ENCODE results near the gene MIB2.

MIB2 gene

GRCh38 chr1:1598051-1598719 lies 17.1 kb upstream of the MIB2 start:
- no peak for DNase-seq

- no peak for DNase-seq
These were observed 16.6 kb upstream of the MIB2 start for GRCh38 chr1:1598720-1599029.

- no peak for DNase-seq
These were observed 16.0 kb upstream of the MIB2 start for GRCh38 chr1:1599030-1599934.

DNA sequence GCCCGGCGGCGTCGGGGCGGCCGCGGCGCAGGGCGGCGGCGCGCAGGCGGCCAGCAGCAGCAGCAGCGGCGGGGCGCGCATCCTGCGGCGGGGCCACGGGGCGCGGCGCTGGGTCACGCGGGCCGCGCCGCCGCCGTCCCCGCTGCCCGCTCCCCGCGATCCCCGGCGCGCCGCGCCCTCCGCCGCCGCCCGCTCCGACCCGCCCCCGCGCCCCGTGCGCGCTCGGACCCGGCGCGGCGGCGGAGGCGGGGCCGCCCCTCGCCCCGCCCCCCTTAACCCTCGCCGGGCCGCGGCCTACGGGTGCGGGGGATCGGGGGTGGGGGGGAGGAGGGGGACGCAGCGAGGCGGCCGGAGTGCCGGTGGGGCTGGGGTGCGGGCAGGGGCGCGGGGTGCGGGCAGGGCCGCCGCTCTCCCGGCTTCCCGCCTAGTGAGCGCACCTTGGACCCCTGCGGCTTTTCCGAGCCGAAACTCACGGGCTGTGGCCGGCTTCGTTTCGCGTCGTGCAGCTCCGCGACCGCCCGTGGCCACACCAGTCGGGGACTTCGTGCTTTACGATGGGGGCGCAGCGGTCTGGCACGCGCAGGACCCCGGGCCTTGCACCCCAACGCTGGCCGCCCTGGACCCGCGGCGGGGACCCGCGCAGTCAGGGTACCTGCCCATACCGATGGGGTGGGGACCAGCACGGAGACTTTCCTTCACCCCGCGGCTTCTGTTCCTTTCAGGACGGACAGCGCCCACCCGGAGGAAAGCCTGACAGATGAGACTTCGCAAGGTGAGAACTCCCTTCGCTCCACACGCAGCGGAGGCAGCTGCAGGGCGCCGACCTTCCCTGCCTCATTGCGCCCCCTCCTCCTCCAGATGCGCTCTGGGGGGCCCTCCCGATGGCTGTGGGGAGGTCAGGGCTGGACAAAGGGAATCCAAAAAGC lies 15.1 kb upstream of the MIB2 start, which contains the start of gene FNDC10:
Gene FNDC10, minus strand, starts transcription at position 201 of the 926 bp plus-strand sequence. Its CDS starts 120 bp downstream, at position 81.
- no peak for DNase-seq

DNA sequence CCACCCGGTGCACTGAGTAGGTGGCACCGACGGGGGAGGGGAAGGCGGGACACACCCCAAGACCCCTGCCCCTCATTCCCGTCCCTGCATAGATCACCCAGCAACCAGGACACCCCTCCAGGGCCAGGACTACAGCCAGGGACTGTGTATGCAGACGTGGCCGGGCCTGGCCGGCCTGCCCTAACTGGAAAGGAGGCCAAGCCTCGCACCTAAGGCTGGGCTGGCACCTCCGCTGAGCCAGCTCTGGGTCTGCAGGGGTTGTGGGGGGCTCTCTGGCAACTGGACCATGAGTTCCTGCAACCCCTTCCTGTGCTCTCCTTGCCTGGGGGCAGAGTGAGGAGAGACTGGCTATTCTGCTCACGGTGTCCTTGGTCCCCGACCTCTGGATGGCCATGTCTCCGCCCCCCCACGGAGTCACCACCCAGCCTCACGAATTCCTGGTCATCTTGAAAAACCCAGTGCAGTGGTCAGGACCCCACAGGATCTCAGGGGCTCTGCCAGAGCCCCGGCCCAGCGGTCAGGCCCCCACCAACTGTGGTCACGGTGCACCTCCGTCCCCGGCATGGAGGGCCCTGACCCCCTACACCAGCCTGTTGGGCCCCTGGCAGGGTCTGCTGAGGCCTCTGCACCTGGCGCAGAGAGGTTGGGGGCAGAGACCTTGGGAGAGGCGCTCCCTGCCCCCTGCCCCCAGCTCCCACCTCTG lies 14.3 kb upstream of the MIB2 start:
- no peak for DNase-seq

- DNase-seq, result no peak
These were observed 13.6 kb upstream of the MIB2 start for GRCh38 chr1:1601564-1602303.

DNA sequence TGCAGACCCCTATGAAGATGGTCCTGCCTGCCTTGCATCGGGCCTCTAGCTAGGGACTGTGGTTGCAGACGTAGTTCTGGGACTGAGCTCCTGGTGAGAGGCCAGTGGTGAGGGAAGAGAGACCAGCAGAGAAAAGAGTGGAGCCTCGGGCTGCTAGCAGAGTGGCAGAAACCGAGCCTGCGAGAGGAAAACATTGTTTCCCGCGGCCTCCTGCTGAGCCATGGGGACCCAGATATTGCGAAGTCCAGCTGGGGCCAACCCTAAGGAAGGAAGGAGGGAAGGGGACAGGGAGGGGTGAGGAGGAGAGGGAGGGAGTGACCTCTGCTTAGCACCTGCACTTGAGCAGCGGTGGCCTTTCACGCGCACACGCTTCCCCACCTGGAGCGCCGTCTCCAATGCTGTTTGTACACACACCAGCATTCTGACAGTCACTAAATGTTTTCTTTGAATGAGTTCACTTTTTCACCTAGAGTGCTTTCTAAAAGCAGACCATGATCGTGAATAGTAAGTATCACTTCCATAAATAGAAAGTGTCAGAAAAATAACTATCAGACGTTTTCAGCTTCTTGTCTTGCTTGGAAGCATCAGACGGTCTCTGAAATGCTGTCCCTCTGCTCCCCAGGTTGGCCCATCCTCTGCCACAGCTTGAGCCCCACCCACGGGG lies 12.9 kb upstream of the MIB2 start:
- no peak for DNase-seq

DNA sequence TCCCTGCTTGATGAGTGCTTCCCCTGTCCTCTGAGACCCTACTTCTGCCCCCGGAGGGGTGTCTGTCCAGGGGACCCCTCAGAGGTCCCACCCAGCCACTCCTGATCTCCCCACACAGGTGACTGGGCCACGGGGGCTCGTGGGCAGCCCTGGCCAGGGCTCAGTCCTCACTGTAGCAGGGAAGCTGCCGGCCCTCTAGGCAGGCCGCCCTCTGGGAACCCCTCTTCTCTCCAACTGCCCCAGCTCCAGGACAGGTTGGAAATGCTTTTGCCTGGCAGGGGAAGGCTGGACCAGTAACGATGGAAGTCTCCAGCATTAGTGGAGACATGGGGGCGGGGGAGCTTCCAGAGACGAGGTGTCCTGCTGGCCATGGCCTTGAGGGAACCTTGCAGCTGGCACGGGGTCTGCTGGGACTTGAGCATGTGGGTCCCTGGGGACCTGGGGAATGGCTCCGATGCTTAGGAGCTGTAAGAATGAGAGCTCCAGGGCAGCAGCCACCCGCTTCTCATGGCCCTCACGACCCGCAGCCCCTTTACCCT lies 12.3 kb upstream of the MIB2 start:
- no peak for DNase-seq

DNA sequence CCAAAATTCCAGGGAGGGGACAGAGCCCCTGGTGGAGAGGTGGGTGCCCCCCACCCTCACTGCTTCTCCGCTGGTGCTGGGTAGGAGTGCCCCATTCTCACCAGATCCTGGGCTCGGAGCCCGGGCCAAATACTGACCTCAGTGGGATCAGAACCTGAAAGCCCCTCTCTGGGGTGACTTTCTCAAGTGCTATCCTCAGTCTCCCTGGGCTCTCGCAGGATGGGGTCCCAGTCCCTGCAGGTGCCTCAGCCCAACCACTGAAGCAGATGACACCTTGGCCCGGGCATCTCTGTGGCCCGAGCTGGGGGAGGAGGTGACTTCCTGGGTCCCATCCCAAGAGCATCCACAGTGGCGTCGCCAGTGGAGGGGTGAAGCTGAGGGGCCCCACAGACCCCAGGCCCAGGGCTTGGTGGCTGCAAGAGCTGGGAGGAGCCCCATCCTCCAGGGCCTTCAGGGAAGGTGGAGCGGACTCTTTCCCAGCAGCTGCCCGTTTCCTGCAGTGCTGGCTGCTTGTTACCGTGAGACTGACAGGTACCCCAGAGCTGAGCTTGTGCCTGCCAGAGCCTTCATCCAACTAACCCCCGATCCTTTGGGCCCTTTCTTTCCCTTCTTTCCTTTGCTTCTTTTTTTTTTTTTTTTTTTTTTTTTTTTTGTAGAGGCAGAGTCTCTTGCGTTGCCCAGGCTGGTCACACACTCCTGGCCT lies 11.5 kb upstream of the MIB2 start:
- no peak for DNase-seq

GRCh38 chr1:1604374-1605033 lies 10.8 kb upstream of the MIB2 start:
- no peak for DNase-seq

DNA sequence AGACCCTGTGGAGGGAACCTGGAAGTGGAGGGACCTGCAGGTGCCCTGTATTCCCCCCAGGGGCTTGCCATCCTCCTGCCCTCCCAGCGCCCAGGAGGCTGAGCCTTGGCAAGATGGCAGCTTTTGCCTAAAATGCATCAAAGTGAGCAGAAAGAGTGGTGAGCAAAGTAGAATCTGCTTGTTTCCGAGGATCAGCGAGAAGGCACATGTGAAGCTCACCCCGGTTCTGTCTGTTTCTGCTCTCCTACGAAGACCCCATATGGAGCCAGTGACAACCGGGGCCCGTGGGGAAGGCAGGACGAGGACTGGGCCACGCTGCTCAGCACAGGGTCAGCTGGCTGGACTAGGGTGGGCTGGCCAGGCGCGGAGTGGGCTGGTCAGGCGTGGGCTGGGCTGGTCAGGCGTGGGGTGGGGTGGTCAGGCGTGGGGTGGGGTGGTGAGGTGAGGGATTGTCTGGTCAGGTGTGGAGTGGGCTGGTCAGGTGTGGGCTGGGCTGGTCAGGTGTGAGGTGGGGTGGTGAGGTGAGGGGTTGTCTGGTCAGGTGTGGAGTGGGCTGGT lies 10.2 kb upstream of the MIB2 start:
- DNase-seq, result no peak

DNA sequence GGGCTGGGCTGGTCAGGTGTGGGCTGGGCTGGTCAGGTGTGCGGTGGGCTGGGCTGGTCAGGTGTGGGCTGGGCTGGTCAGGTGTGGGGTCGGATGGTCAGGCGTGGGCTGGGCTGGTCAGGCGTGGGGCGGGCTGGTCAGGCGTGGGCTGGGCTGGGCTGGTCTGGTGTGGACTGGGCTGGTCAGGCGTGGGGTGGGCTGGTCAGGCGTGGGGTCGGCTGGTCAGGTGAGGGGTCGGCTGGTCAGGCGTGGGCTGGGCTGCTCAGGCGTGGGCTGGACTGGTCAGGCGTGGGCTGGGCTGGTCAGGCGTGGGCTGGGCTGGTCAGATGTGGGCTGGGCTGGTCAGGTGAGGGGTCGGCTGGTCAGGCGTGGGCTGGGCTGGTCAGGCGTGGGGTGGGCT lies 9.6 kb upstream of the MIB2 start:
- DNase-seq, result no peak

- no peak for DNase-seq
These were observed 9.1 kb upstream of the MIB2 start for GRCh38 chr1:1606232-1606631.

DNA sequence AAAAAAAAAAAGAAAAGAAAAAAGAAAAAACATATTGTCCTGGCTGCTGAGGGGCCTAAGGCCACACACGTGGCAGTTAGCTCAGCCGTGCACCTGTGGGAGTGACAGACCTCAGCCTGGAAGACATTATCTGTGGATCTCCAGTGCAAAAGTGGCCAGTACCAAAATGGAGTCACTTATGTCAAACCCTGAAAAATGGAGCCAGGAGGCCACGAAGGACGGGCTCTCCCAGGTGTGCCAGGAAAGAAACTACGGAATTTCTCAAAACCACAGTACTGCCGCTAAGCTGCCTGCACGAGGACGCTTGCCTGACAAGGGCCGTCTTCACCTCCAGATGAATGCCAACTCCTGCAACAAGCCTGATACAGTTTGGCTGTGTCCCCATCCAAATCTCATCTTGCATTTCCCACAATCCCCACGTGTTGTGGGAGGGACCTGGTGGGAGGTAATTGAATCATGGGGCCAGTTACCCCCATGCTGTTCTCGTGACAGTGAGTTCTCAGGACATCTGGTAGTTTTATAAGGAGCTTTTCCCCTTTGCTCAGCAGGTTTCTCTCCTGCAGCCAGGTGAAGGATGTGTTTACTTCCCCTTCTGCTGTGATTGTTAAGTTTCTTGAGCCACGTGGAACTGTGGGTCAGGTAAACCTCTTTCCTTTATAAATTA lies 5.3 kb upstream of the MIB2 start:
- DNase-seq, result no peak

DNA sequence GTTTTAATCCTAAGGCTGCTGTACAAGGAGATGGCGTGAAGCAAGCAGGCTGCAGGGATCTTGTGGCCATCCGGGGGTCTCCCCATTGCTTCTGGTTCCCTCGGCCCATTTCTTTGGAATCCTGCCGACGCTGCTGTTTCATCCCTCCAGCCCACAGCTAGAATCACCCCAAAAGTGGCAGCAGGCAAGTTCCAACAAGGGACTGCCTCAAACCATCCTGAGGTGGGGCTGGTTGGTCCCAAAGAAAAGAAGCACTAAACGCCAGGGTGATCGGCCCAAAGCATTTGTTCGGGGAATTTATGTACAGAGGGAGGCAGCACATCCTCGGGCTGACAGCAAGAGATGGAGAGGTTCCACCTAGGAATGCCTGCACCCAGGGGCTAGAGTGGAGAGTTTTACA lies 4.5 kb upstream of the MIB2 start:
- DNase-seq, result no peak

DNA sequence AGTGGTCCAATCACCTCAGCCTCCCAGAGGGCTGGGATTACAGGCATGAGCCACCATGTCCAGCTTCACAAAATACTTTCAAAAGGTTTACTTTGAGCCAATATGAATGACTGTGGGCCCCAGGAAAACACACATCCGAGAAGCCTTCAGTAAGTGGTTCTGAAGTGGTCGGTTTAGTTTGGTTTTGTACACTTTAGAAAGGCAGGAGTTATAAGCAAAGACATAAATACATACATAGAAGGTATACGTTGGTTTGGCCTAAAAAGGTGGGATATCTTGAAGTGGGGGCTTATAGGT lies 3.2 kb upstream of the MIB2 start:
- DNase-seq, result no peak

DNA sequence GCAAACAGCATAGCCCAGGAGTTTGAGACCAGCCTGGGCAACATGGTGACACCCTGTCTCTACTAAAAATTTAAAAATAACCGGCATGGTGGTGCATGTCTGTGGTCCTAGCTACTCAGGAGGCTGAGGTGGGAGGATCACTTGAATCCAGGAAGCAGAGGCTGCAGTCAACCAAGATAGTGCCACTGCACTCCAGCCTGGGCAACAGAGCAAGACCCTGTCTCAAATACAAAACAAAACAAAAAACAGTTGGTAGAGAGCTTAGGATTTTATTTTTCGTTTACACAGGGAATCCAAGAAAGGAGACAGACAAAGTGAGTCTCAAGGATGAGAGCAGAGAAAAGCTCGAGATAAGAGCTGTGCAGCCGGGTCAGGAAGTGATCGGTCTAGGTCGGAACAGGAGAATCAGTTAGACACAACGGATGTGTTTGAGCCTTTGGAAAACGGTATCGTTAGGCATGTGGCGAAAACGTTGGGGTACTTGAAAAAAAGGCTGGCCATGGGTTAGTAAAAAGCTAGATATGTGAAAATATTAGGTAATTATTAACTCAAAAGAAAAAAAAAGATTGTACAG lies 1.7 kb upstream of the MIB2 start:
- no peak for DNase-seq

- DNase-seq, result peak; percentile 55
These were observed 921 bp upstream of the MIB2 start for GRCh38 chr1:1614204-1614953.

All from effector CD8-positive, alpha-beta T cell (primary cell).